Hepatocyte (in vitro differentiated cells): ENCODE data around the gene NT5C2. TPM values are rescaled to one million over a fixed set of nuclear protein-coding genes. Genes with fewer than 3 reads are reported as not detected.

Experiments used
- DNase-seq: peaks from one replicate; pipeline ENCODE4 v3.0.0-alpha.2; 2016; ENCODE audit warnings: low spot score
- H2AFZ ChIP-seq: fragments of 200-600 bp; sonication (generic); 2 replicates; pipeline ENCODE4 v1.6.0; 2016; ENCODE audit warnings: antibody characterized with exemption, mild to moderate bottlenecking
- H3K27ac ChIP-seq: fragments of 200-600 bp; sonication (generic); 2 replicates; pipeline ENCODE4 v1.5.1; 2016; ENCODE audit warnings: mild to moderate bottlenecking
- H3K27me3 ChIP-seq: fragments of 200-600 bp; sonication (generic); 2 replicates; pipeline ENCODE4 v1.6.1; 2016
- H3K36me3 ChIP-seq: fragments of 200-600 bp; sonication (generic); replicated peaks from 2 replicates; pipeline ENCODE4 v1.5.1; 2016; ENCODE audit warnings: low read depth; ENCODE audit not compliant: insufficient read depth
- H3K4me1 ChIP-seq: fragments of 200-600 bp; sonication (generic); 2 replicates; pipeline ENCODE4 v1.5.1; 2016; ENCODE audit warnings: mild to moderate bottlenecking, moderate library complexity; ENCODE audit not compliant: insufficient read depth
- H3K4me2 ChIP-seq: fragments of 200-600 bp; sonication (generic); 2 replicates; pipeline ENCODE4 v1.6.0; 2016
- H3K4me3 ChIP-seq: fragments of 200-600 bp; sonication (generic); 2 replicates; pipeline ENCODE4 v1.5.1; 2016; ENCODE audit warnings: mild to moderate bottlenecking
- H3K79me2 ChIP-seq: fragments of 200-600 bp; sonication (generic); 2 replicates; pipeline ENCODE4 v1.6.0; 2017; ENCODE audit warnings: mild to moderate bottlenecking
- H3K9me2 ChIP-seq: fragments of 200-600 bp; sonication (generic); replicated peaks from 2 replicates; pipeline ENCODE4 v1.6.0; 2017; ENCODE audit warnings: mild to moderate bottlenecking; ENCODE audit not compliant: insufficient read depth
- H3K9me3 ChIP-seq: fragments of 200-600 bp; sonication (generic); 2 replicates; pipeline ENCODE4 v1.5.1; 2016; ENCODE audit warnings: low read depth, mild to moderate bottlenecking
- H4K20me1 ChIP-seq: fragments of 200-600 bp; sonication (generic); 2 replicates; pipeline ENCODE4 v1.6.0; 2016; ENCODE audit warnings: mild to moderate bottlenecking; ENCODE audit not compliant: insufficient read depth, poor library complexity, severe bottlenecking
- EZH2 ChIP-seq: fragments of 200-600 bp; sonication (generic); IDR thresholded peaks from 2 replicates; pipeline ENCODE4 v1.6.1; 2016; ENCODE audit warnings: antibody characterized with exemption, mild to moderate bottlenecking, borderline replicate concordance
- EZH2phosphoT487 ChIP-seq: fragments of 200-600 bp; sonication (generic); IDR thresholded peaks from one replicate; pipeline ENCODE4 v1.6.1; 2018; ENCODE audit warnings: antibody characterized with exemption, mild to moderate bottlenecking, low read depth, moderate library complexity; ENCODE audit not compliant: unreplicated experiment, severe bottlenecking
- WGBS: methylation state at CpG from one replicate; pipeline ENCODE4 v1.1.6; 2016; ENCODE audit warnings: low lambda C conversion rate; ENCODE audit errors: missing lambda C conversion rate; 5-methylcytosine and 5-hydroxymethylcytosine counted together
- polyA plus RNA-seq: library from polyadenylated mRNA; unstranded; fragments of >200 nt; fragmentation: Nextera tagmentation; extraction: Ambion mirVana; gene quantifications from 2 replicates; pipeline ENCODE4 v1.2.1, GENCODE V29; 2016
- total RNA-seq: library from RNA; depleted of rRNA; stranded (reverse); fragments of >200 nt; gene quantifications from 2 replicates; pipeline ENCODE4 v1.2.3, GENCODE V29; 2014
- TF ChIP-seq, protein P1 (sequence below): fragments of 200-600 bp; sonication (generic); IDR thresholded peaks from 2 replicates; pipeline ENCODE4 v1.5.1; 2016; ENCODE audit warnings: antibody characterized with exemption, mild to moderate bottlenecking; ENCODE audit not compliant: poor library complexity

NT5C2 gene
- total and polyA plus RNA-seq, 2 experiments from 2014 or later = 50.7 to 52.0 TPM

DNA sequence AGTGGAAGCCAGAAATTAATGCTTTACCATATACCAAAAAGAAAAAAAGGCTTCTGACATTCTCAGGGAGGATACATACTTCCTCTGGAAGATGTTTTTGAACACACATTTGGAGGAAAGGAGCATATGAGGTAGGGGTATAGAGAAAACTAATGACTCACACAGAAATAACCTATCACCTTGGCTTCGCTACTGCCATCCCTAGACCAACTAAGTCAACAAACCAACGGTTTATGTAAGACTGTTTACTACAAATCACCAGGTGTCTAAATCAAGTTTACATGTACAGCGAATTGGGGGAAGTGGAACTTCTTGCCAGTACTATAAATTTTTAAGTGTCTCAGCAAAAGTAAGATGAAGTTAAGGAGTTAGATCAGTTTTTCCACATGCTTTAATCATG, 96.9 kb downstream of the NT5C2 start:
- Histone ChIP-seq H3K4me3 (no peak overlapping the region), H2AFZ (no peak overlapping the region), H3K4me2 (no peak overlapping the region), H3K27me3 (no peaks in the 10 kb centered on the region), H3K9me2 (no peaks in the 10 kb centered on the region), H3K36me3 (no peaks in the 10 kb centered on the region), H4K20me1 (no peaks in the 10 kb centered on the region), H3K79me2 (no peaks in the 10 kb centered on the region), H3K9me3 (no peaks in the 10 kb centered on the region), H3K4me1 (no peaks in the 10 kb centered on the region), H3K27ac (no peak overlapping the region)
- 71% methylated on average over 3 of the region's 3 CpGs for WGBS
- TF ChIP-seq EZH2phosphoT487 = no peak
- no peak for TF ChIP-seq EZH2
- TF ChIP-seq, protein P1, sequence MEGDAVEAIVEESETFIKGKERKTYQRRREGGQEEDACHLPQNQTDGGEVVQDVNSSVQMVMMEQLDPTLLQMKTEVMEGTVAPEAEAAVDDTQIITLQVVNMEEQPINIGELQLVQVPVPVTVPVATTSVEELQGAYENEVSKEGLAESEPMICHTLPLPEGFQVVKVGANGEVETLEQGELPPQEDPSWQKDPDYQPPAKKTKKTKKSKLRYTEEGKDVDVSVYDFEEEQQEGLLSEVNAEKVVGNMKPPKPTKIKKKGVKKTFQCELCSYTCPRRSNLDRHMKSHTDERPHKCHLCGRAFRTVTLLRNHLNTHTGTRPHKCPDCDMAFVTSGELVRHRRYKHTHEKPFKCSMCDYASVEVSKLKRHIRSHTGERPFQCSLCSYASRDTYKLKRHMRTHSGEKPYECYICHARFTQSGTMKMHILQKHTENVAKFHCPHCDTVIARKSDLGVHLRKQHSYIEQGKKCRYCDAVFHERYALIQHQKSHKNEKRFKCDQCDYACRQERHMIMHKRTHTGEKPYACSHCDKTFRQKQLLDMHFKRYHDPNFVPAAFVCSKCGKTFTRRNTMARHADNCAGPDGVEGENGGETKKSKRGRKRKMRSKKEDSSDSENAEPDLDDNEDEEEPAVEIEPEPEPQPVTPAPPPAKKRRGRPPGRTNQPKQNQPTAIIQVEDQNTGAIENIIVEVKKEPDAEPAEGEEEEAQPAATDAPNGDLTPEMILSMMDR = no peak
- no peak for DNase-seq

GRCh38 chr10:103095005-103095404, 98.1 kb downstream of the NT5C2 start:
- DNase-seq = no peak
- no peaks in the 10 kb centered on the region for H3K36me3 ChIP-seq
- no peaks in the 10 kb centered on the region for H4K20me1 ChIP-seq

GRCh38 chr10:103090911-103091310, 102.2 kb downstream of the NT5C2 start:
- Histone ChIP-seq H3K79me2 (no peaks in the 10 kb centered on the region), H3K4me3 (no peak overlapping the region), H3K27me3 (no peaks in the 10 kb centered on the region), H3K4me2 (no peak overlapping the region), H2AFZ (no peak overlapping the region), H3K27ac (no peak overlapping the region), H3K9me2 (no peaks in the 10 kb centered on the region), H4K20me1 (no peaks in the 10 kb centered on the region), H3K9me3 (no peaks in the 10 kb centered on the region), H3K4me1 (no peaks in the 10 kb centered on the region), H3K36me3 (no peaks in the 10 kb centered on the region)
- WGBS = 95% methylated on average over 7 of the region's 7 CpGs
- no peak for DNase-seq
- TF ChIP-seq, protein P1 = no peak
- no peak for TF ChIP-seq EZH2
- TF ChIP-seq EZH2phosphoT487 = no peak

More at GRCh38 chr10:103095005-103095404, 98.1 kb downstream of the NT5C2 start:
- no peaks in the 10 kb centered on the region for H3K27me3 ChIP-seq
- no peak overlapping the region for H3K4me2 ChIP-seq
- TF ChIP-seq, protein P1 = no peak
- TF ChIP-seq EZH2 (no peak), EZH2phosphoT487 (no peak)
- no peaks in the 10 kb centered on the region for H3K79me2 ChIP-seq
- H3K4me1 ChIP-seq = no peaks in the 10 kb centered on the region
- no peak overlapping the region for H2AFZ ChIP-seq
- H3K9me2 ChIP-seq = no peaks in the 10 kb centered on the region
- no peaks in the 10 kb centered on the region for H3K9me3 ChIP-seq
- no peak overlapping the region for H3K27ac ChIP-seq
- no peak overlapping the region for H3K4me3 ChIP-seq

DNA sequence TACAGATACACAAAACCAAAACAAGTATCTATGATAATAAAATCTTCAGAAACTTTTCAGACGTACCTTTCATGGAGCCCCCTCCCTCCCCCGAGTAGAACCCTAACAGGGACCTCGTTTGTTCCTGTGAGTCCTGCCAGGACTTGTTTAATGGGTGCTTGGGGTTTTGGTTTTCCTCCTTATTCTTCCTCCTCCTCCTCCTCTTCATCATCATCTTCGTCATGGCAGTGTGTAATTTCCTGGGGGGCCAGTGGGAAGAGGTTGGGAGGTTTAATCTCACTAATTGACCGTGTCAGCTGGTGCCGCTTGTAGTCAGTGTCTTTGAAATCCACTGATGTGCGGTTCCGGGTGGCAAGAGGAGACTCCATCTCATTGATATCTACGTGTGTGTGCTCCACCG, 103.6 kb downstream of the NT5C2 start:
- no peak for TF ChIP-seq EZH2phosphoT487
- Histone ChIP-seq H3K79me2 (no peaks in the 10 kb centered on the region), H2AFZ (no peak overlapping the region), H4K20me1 (no peaks in the 10 kb centered on the region), H3K36me3 (no peaks in the 10 kb centered on the region), H3K4me1 (no peaks in the 10 kb centered on the region), H3K4me2 (no peak overlapping the region), H3K9me2 (no peaks in the 10 kb centered on the region), H3K9me3 (no peaks in the 10 kb centered on the region), H3K27me3 (no peaks in the 10 kb centered on the region), H3K27ac (no peak overlapping the region), H3K4me3 (no peak overlapping the region)
- 95% methylated on average over 10 of the region's 10 CpGs for WGBS
- no peak for DNase-seq
